ENCODE measurements around the gene BICD1.

- TF ChIP-seq CTCF (IDR thresholded peaks at IDR 0.05) (no peak), POLR2A (IDR thresholded peaks at IDR 0.05) (no peak)
Observed at GRCh38 chr12:32296567-32296966, 189.9 kb downstream of the BICD1 start.

Measured in right lobe of liver (tissue), 4 donors.